GM18868 (cell line): Measurements from ENCODE around the gene KBTBD4.

Experiments
- ATAC-seq: cut with Tn5 transposase; IDR thresholded peaks from one replicate; pipeline ENCODE4 v1.9.1; 2021; ENCODE audit warnings: mild to moderate bottlenecking, moderate library complexity; ENCODE audit not compliant: unreplicated experiment

Gene KBTBD4

GRCh38 chr11:47591764-47592163, 13.0 kb upstream of the KBTBD4 start:
- ATAC-seq = no peak

GRCh38 chr11:47589977-47590861, 11.4 kb upstream of the KBTBD4 start:
- ATAC-seq = no peak

DNA sequence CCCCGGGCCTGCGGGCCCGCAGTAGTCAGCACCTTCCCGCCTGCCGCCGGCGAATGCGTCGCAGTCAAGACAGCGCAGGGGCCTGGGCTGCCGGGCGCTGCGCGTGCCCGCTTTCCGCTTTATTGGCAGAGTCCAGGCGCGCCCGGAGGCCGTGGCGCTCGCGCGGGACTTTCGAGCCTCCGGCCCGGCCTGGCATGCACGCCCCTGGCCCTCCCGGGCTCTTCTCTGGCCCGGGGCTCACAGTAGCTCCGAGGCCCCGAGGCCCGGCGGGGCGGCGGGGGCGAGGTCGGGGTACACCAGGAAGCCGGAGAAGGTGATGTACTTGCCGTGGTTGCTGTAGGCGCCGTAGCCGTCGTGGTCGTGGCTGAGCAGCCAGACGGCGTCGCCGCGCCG, 10.8 kb upstream of the KBTBD4 start:
- ATAC-seq = no peak

- no peak for ATAC-seq
Observed at GRCh38 chr11:47589118-47589517, 10.3 kb upstream of the KBTBD4 start.

- ATAC-seq = no peak
Observed at GRCh38 chr11:47587723-47588326, 9.1 kb upstream of the KBTBD4 start.

DNA sequence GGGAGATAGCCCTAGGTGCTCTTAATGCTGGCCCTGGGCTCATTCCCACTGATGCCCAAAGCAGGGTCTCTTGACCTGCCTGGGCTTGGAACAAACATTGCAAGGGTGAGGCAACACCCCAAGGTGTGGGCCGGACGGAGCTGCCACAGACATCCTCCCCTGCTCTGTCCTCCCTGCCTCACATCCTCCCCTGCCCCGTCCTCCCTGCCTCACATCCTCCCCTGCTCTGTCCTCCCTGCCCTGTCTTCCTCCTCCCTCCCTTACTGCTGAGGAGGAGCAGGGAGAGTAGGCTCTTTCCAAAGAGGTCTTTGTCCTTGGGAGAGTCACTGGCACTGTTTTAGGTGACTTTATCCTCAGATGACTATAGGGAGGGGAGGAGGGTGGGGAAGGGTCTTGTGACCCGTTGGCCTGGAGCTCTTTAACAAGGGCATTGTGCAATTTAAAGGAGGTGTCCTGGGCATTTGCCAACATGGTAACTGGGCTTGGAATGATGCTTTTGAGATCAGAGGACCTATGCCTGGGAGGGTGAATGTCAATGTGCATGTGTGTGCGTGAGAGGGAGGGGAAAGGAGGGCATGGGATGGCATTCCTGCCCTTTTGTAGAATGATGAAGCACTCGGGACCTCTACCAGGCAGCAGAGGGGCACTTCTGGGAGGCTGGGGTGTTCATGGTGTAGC, 8.4 kb upstream of the KBTBD4 start:
- ATAC-seq = no peak

- no peak for ATAC-seq
Observed at GRCh38 chr11:47586098-47586855, 7.5 kb upstream of the KBTBD4 start, which contains the start of gene FAM180B. FAM180B (plus strand) TSS chr11:47586678; CDS start chr11:47586769, 91 bp downstream.

DNA sequence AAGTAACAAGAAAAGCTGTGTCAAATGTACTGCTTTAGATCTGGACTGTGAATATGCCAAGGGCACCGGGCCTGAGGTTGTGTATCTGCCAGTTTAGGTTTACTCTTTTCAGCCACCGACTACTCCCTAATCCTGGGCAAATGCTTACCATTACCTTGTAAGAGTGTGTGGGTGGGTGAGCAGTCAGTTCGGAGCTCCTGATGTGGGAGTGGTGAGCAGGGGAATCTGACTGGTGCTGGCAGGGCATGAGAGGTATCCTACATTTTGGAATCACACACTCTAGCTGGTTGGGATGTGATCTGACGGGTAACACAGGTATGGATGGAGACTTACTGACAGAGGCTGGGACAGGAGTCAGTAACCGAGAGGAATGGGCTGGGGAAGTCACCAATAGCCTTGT, 5.1 kb upstream of the KBTBD4 start:
- no peak for ATAC-seq

GRCh38 chr11:47577460-47578041, 1.2 kb downstream of the KBTBD4 start:
- ATAC-seq = no peak

- ATAC-seq = no peak
Observed at GRCh38 chr11:47573321-47573720, 5.4 kb downstream of the KBTBD4 start.

DNA sequence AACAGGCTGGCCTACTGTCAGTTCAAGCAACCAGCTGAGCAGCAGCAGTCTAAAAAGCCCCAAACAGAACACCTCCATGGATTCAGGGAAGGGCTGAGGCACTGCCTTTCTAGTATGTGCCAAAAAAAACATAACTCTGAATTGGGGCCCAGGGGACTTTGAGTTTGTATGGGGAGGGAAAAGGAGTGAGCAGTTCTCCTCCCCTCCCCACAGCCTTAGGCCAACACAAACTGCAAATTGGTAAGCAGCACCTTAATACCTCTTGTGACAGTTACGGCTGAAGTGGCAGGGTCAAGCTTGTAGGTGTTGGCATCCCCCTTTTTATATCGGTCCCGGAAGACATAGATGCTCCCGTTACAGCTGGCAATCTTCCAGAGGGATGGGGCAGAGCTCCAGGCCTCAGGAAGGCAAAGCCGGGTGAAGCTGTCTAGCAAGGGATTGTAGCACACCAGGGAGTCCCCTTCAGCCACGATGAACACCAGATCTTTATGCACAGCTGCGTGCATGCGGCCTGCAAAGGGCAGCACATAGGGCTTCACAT, 6.0 kb downstream of the KBTBD4 start:
- no peak for ATAC-seq

DNA sequence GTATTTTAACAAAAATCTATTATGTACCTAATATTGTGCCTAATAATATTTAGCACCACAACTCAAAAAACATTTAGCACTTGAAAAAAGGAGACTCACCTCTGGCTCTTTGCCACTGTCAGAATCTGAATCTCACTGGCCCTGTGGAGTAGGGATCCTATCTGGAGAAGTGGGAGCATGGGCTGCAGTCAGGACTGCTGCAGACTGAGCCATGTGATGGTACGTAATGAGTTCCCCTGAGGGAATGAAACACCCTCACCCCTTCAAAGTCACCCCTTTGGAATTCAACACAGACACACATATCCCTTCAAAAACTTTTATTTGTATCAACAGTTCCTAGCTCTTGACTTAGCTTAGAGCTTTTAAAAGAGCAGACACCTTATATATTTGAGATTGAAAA, 6.9 kb downstream of the KBTBD4 start:
- ATAC-seq = no peak

GRCh38 chr11:47571357-47571729, 7.4 kb downstream of the KBTBD4 start:
- no peak for ATAC-seq

GRCh38 chr11:47570651-47571356, 8.0 kb downstream of the KBTBD4 start:
- no peak for ATAC-seq

GRCh38 chr11:47569646-47570045, 9.1 kb downstream of the KBTBD4 start:
- no peak for ATAC-seq

- no peak for ATAC-seq
Observed at GRCh38 chr11:47566149-47566698, 12.5 kb downstream of the KBTBD4 start.

- peak; percentile 88 for ATAC-seq
Observed at GRCh38 chr11:47565340-47566148, 13.2 kb downstream of the KBTBD4 start, which contains the start of gene PTPMT1. PTPMT1 (plus strand) TSS chr11:47565599; CDS start chr11:47565623, 24 bp downstream.

DNA sequence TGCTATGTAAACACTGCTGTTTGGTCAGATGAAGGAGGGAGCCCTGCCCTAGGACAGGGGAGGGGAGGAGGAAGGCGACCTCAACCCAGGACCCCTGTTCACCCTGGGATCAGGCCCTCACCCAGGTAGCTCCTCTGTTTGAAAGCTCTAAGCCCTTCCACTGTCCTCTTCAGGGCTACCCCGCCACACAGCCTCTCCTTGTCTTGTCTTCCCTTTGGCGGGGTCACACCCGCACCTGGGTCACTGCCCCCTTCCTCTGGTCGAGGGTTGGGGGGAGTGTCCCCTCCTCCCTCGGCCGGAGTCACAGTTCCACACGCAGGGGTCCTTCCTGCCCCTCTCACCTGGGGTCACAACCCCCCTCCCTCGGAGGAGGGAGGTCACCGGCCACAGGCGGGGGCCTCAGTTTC, 13.8 kb downstream of the KBTBD4 start:
- peak; percentile 14 for ATAC-seq
